H9 (cell line): Measurements from ENCODE around the gene GOLGA3. TPM values are rescaled to one million over a fixed set of nuclear protein-coding genes. Genes with fewer than 3 reads are reported as not detected.
A peak's percentile ranks its signal among the peaks of the same experiment; 100 is the strongest.

Experiments
- DNase-seq: peaks from one replicate; pipeline ENCODE4 v3.0.0-alpha.2; 2017
- H2AFZ ChIP-seq: one replicate; pipeline ENCODE4 v1.6.1; 2013; ENCODE audit warnings: mild to moderate bottlenecking, low read length, control low read depth, moderate library complexity
- H2AK5ac ChIP-seq: 2 replicates; pipeline ENCODE4 v1.6.1; 2013; ENCODE audit warnings: low read length, control low read depth, mixed read lengths; ENCODE audit not compliant: insufficient read length
- H2BK120ac ChIP-seq: one replicate; pipeline ENCODE4 v1.6.1; 2013; ENCODE audit warnings: low read depth, mild to moderate bottlenecking, low read length, control low read depth, inconsistent platforms; ENCODE audit not compliant: poor library complexity, severe bottlenecking
- H2BK12ac ChIP-seq: 2 replicates; pipeline ENCODE4 v1.6.1; 2013; ENCODE audit warnings: low read length, control low read depth, mixed read lengths, low read depth; ENCODE audit not compliant: insufficient read length
- H2BK15ac ChIP-seq: 2 replicates; pipeline ENCODE4 v1.6.1; 2013; ENCODE audit warnings: low read depth, low read length, control low read depth
- H2BK20ac ChIP-seq: one replicate; pipeline ENCODE4 v1.6.1; 2013; ENCODE audit warnings: low read depth, mild to moderate bottlenecking, low read length, control low read depth, inconsistent platforms; ENCODE audit not compliant: poor library complexity, severe bottlenecking
- H2BK5ac ChIP-seq: 2 replicates; pipeline ENCODE4 v1.6.1; 2013; ENCODE audit warnings: low read length, control low read depth, mixed read lengths; ENCODE audit not compliant: insufficient read length
- H3K14ac ChIP-seq: 2 replicates; pipeline ENCODE4 v1.6.1; 2013; ENCODE audit warnings: low read length, control low read depth; ENCODE audit not compliant: insufficient read depth
- H3K18ac ChIP-seq: 2 replicates; pipeline ENCODE4 v1.6.1; 2013; ENCODE audit warnings: low read depth, mild to moderate bottlenecking, mixed read lengths, low read length, control low read depth; ENCODE audit not compliant: insufficient read length
- H3K23ac ChIP-seq: 2 replicates; pipeline ENCODE4 v1.6.1; 2013; ENCODE audit warnings: low read length, control low read depth, mixed read lengths, low read depth; ENCODE audit not compliant: insufficient read length
- H3K23me2 ChIP-seq: 2 replicates; pipeline ENCODE4 v1.6.1; 2013; ENCODE audit warnings: low read depth, mild to moderate bottlenecking, mixed read lengths, low read length, control low read depth; ENCODE audit not compliant: insufficient read length, poor library complexity, severe bottlenecking
- H3K27ac ChIP-seq: 2 replicates; pipeline ENCODE4 v1.5.1; 2013; ENCODE audit warnings: low read length, control low read depth, mixed read lengths, low read depth; ENCODE audit not compliant: insufficient read length
- H3K27me3 ChIP-seq: 2 replicates; pipeline ENCODE4 v1.6.1; 2013; ENCODE audit warnings: low read length, control low read depth, inconsistent platforms; ENCODE audit not compliant: insufficient read depth
- H3K4ac ChIP-seq: 2 replicates; pipeline ENCODE4 v1.6.1; 2013; ENCODE audit warnings: low read depth, mild to moderate bottlenecking, control low read depth, inconsistent platforms, low read length, moderate library complexity
- H3K4me1 ChIP-seq: 2 replicates; pipeline ENCODE4 v1.6.1; 2013; ENCODE audit warnings: low read length, control low read depth, inconsistent platforms; ENCODE audit not compliant: insufficient read depth
- H3K4me2 ChIP-seq: 2 replicates; pipeline ENCODE4 v1.6.1; 2013; ENCODE audit warnings: low read length, control low read depth, mixed read lengths; ENCODE audit not compliant: insufficient read length, insufficient read depth
- H3K56ac ChIP-seq: 2 replicates; pipeline ENCODE4 v1.6.1; 2013; ENCODE audit warnings: low read depth, mild to moderate bottlenecking, mixed read lengths, low read length, control low read depth; ENCODE audit not compliant: insufficient read length
- H3K79me1 ChIP-seq: 2 replicates; pipeline ENCODE4 v1.6.1; 2013; ENCODE audit warnings: low read depth, mild to moderate bottlenecking, moderate library complexity, low read length, control low read depth, inconsistent platforms; ENCODE audit not compliant: insufficient read depth, poor library complexity, severe bottlenecking
- H3K79me2 ChIP-seq: 2 replicates; pipeline ENCODE4 v1.6.1; 2013; ENCODE audit warnings: low read length, control low read depth, inconsistent platforms; ENCODE audit not compliant: insufficient read depth
- H3K9ac ChIP-seq: 2 replicates; pipeline ENCODE4 v1.6.1; 2013; ENCODE audit warnings: low read length, control low read depth, mixed read lengths; ENCODE audit not compliant: insufficient read length; ENCODE audit errors: extremely low read depth
- H3K9me3 ChIP-seq: one replicate; pipeline ENCODE4 v1.6.1; 2013; ENCODE audit warnings: low read depth, low read length, inconsistent platforms; ENCODE audit not compliant: control insufficient read depth
- H3T11ph ChIP-seq: one replicate; pipeline ENCODE4 v1.6.1; 2013; ENCODE audit warnings: mild to moderate bottlenecking, low read length, control low read depth, inconsistent platforms
- H4K20me1 ChIP-seq: one replicate; pipeline ENCODE4 v1.6.1; 2013; ENCODE audit not compliant: control insufficient read depth, insufficient read length, insufficient read depth
- H4K5ac ChIP-seq: 2 replicates; pipeline ENCODE4 v1.6.1; 2013; ENCODE audit warnings: low read depth, mild to moderate bottlenecking, mixed read lengths, low read length, control low read depth; ENCODE audit not compliant: insufficient read length
- H4K8ac ChIP-seq: replicated peaks from 2 replicates; pipeline ENCODE4 v1.6.1; 2013; ENCODE audit warnings: low read length, control low read depth, mixed read lengths, low read depth; ENCODE audit not compliant: insufficient read length
- H4K91ac ChIP-seq: 2 replicates; pipeline ENCODE4 v1.6.1; 2013; ENCODE audit warnings: low read depth, mild to moderate bottlenecking, moderate library complexity, mixed read lengths, low read length, control low read depth; ENCODE audit not compliant: insufficient read length
- H3K27ac Mint-ChIP-seq, 3 experiments: 2 replicates in 2 of 3; 3 replicates in 1 of 3; pipeline ENCODE4 v1.8.0; 2020 to 2021; ENCODE audit warnings: mixed read lengths in 3 of 3, mild to moderate bottlenecking in 1 of 3, moderate library complexity in 1 of 3
- H3K27me3 Mint-ChIP-seq: 2 replicates; pipeline ENCODE4 v1.8.0; 2021; ENCODE audit warnings: low read depth, mild to moderate bottlenecking, moderate library complexity, mixed read lengths
- H3K36me3 Mint-ChIP-seq, 3 experiments: 2 replicates in 2 of 3; 3 replicates in 1 of 3; pipeline ENCODE4 v1.8.0; 2020 to 2021; ENCODE audit warnings: low read depth in 3 of 3, mixed read lengths in 3 of 3; ENCODE audit not compliant: insufficient read depth in 1 of 3
- H3K4me1 Mint-ChIP-seq, 2 experiments: 2 replicates each; pipeline ENCODE4 v1.8.0; 2020; ENCODE audit warnings: mixed read lengths in 2 of 2
- H3K4me3 Mint-ChIP-seq, 2 experiments: 2 replicates in 1 of 2; 3 replicates in 1 of 2; pipeline ENCODE4 v1.8.0; 2020 to 2021; ENCODE audit warnings: mild to moderate bottlenecking in 2 of 2, mixed read lengths in 2 of 2, moderate library complexity in 1 of 2
- H3K9me3 Mint-ChIP-seq, 2 experiments: 2 replicates in 1 of 2; 3 replicates in 1 of 2; pipeline ENCODE4 v1.8.0; 2020; ENCODE audit warnings: mild to moderate bottlenecking in 2 of 2, mixed read lengths in 2 of 2, moderate library complexity in 1 of 2
- CTCF ChIP-seq: fragments of 200-600 bp; sonication (generic); conservative IDR thresholded peaks from 3 replicates; pipeline ENCODE4 v1.8.0; 2021; ENCODE audit warnings: antibody characterized with exemption, mild to moderate bottlenecking
- WGBS: extraction: QIAGEN DNeasy Blood & Tissue Kit; methylation state at CpG from one replicate; pipeline ENCODE4 v1.1.7; 2013; ENCODE audit warnings: missing lambda C conversion rate, low lambda C conversion rate, mixed read lengths; ENCODE audit not compliant: insufficient read length; ENCODE audit errors: extremely low coverage; 5-methylcytosine and 5-hydroxymethylcytosine counted together
- total RNA-seq: library from RNA; stranded (reverse); gene quantifications from 2 replicates; pipeline ENCODE4 v1.2.1, GENCODE V29; 2021

The GOLGA3 gene
- total RNA-seq, 1 experiment from 2014 or later: 40.1 TPM

- H3K9ac ChIP-seq: no peak overlapping the region
- H4K5ac ChIP-seq: no peak overlapping the region
- Mint-ChIP-seq H3K27ac (peak overlapping the region in 1 of 3 experiments; percentile 23; a peak in 1 of 7 replicates), H3K27me3 (no peaks in the 10 kb centered on the region), H3K36me3 (peaks cover 79 to 97% (median 96%) of the 10 kb centered on the region in 3 experiments), H3K4me1 (no peaks in the 10 kb centered on the region), H3K4me3 (no peak overlapping the region), H3K9me3 (no peaks in the 10 kb centered on the region)
- H4K8ac ChIP-seq: no peak overlapping the region
- H3K4me2 ChIP-seq: no peak overlapping the region
- no peak overlapping the region for H2BK120ac ChIP-seq
- H3K79me2 ChIP-seq: no peaks in the 10 kb centered on the region; the same call in 1 of the 2 replicates
- no peak overlapping the region for H2AFZ ChIP-seq
- no peak overlapping the region for H3K4ac ChIP-seq
- no peak overlapping the region for H3K23ac ChIP-seq
- H3K4me1 ChIP-seq: no peaks in the 10 kb centered on the region
- H4K91ac ChIP-seq: no peak overlapping the region
- no peak overlapping the region for H2BK5ac ChIP-seq
- H3K56ac ChIP-seq: no peak overlapping the region
- no peak overlapping the region for H2BK20ac ChIP-seq
- no peak for DNase-seq
- H3K79me1 ChIP-seq: no peaks in the 10 kb centered on the region
- H2BK12ac ChIP-seq: no peak overlapping the region
- H3K23me2 ChIP-seq: no peaks in the 10 kb centered on the region
- H3K14ac ChIP-seq: no peak overlapping the region
- H3K27ac ChIP-seq: no peak overlapping the region
- H3K9me3 ChIP-seq: no peaks in the 10 kb centered on the region
- peaks cover 2% of the 10 kb centered on the region for H4K20me1 ChIP-seq
- no peak overlapping the region for H3K18ac ChIP-seq
- H2AK5ac ChIP-seq: no peak overlapping the region
- H3T11ph ChIP-seq: no peak overlapping the region
- TF ChIP-seq CTCF: no peak
- WGBS: no CpG with 5 or more reads among the region's 13 CpGs
- H3K27me3 ChIP-seq: no peaks in the 10 kb centered on the region
- H2BK15ac ChIP-seq: no peak overlapping the region
Measured at GRCh38 chr12:132743831-132744230, 84.8 kb downstream of the GOLGA3 start.
